HepG2 (cell line): ENCODE data around the gene ZBTB20. TPM values are rescaled to one million over a fixed set of nuclear protein-coding genes. Genes with fewer than 3 reads are reported as not detected.

ENCODE experiments used
- CEBPG ChIP-seq: IDR thresholded peaks from 2 replicates; pipeline ENCODE4 v1.6.1; 2016
- FOXJ3 ChIP-seq: sonication (generic); formaldehyde crosslinking; IDR thresholded peaks from 2 replicates; pipeline ENCODE4 v1.4.0; 2020; ENCODE audit warnings: missing genetic modification reagents, mild to moderate bottlenecking, borderline replicate concordance
- FOXP1 ChIP-seq, 2 experiments: fragments of 450-650 bp in 1 of 2; IDR thresholded peaks; 2 replicates each; pipeline ENCODE4 v1.6.1; 2017 to 2018; ENCODE audit warnings: antibody characterized with exemption in 1 of 2
- FOXP4 ChIP-seq: sonication (generic); formaldehyde crosslinking; IDR thresholded peaks from 2 replicates; pipeline ENCODE4 v1.4.0; 2020; ENCODE audit warnings: missing genetic modification reagents
- GLMP ChIP-seq: sonication (generic); formaldehyde crosslinking; IDR thresholded peaks from 2 replicates; pipeline ENCODE4 v1.9.0; 2021; ENCODE audit warnings: missing genetic modification reagents, mild to moderate bottlenecking, borderline replicate concordance
- HDAC1 ChIP-seq: sonication (generic); formaldehyde crosslinking; IDR thresholded peaks from 2 replicates; pipeline ENCODE4 v1.5.1; 2020; ENCODE audit warnings: mild to moderate bottlenecking, missing genetic modification reagents
- HMG20A ChIP-seq: IDR thresholded peaks from 2 replicates; pipeline ENCODE4 v1.6.1; 2016; ENCODE audit warnings: borderline replicate concordance
- HOXA3 ChIP-seq: sonication (generic); formaldehyde crosslinking; IDR thresholded peaks from 2 replicates; pipeline ENCODE4 v1.5.0; 2020; ENCODE audit warnings: missing genetic modification reagents
- KLF9 ChIP-seq: IDR thresholded peaks from 2 replicates; pipeline ENCODE4 v1.6.1; 2016; ENCODE audit warnings: low read depth
- MAFG ChIP-seq: sonication (generic); formaldehyde crosslinking; IDR thresholded peaks from 2 replicates; pipeline ENCODE4 v1.5.1; 2020; ENCODE audit warnings: mild to moderate bottlenecking, missing genetic modification reagents
- NFIB ChIP-seq: sonication (generic); formaldehyde crosslinking; IDR thresholded peaks from 2 replicates; pipeline ENCODE4 v1.9.0; 2021; ENCODE audit warnings: missing genetic modification reagents, mild to moderate bottlenecking, borderline replicate concordance
- PHF21A ChIP-seq: sonication (generic); formaldehyde crosslinking; IDR thresholded peaks from 2 replicates; pipeline ENCODE4 v1.5.0; 2020; ENCODE audit warnings: mild to moderate bottlenecking, missing genetic modification reagents
- POGZ ChIP-seq: sonication (generic); formaldehyde crosslinking; IDR thresholded peaks from 2 replicates; pipeline ENCODE4 v1.4.0; 2020; ENCODE audit warnings: mild to moderate bottlenecking, missing genetic modification reagents
- SALL1 ChIP-seq: sonication (generic); formaldehyde crosslinking; IDR thresholded peaks from 2 replicates; pipeline ENCODE4 v1.8.0; 2022; ENCODE audit warnings: mild to moderate bottlenecking, missing genetic modification reagents
- SATB2 ChIP-seq: sonication (generic); formaldehyde crosslinking; IDR thresholded peaks from 2 replicates; pipeline ENCODE4 v1.5.0; 2020; ENCODE audit warnings: missing genetic modification reagents
- SKI ChIP-seq: fragments of 450-650 bp; IDR thresholded peaks from one replicate; pipeline ENCODE4 v1.6.1; 2018; ENCODE audit warnings: mild to moderate bottlenecking; ENCODE audit not compliant: partially characterized antibody
- SMARCC2 ChIP-seq: fragments of 450-650 bp; IDR thresholded peaks from 2 replicates; pipeline ENCODE4 v1.6.1; 2017; ENCODE audit warnings: antibody characterized with exemption, mild to moderate bottlenecking
- SMYD3 ChIP-seq: sonication (generic); formaldehyde crosslinking; IDR thresholded peaks from 2 replicates; pipeline ENCODE4 v1.8.1; 2023; ENCODE audit warnings: mild to moderate bottlenecking, missing genetic modification reagents
- SOX5 ChIP-seq: IDR thresholded peaks from 2 replicates; pipeline ENCODE4 v1.6.1; 2016; ENCODE audit warnings: borderline replicate concordance
- THAP11 ChIP-seq: IDR thresholded peaks from 2 replicates; pipeline ENCODE4 v1.6.1; 2016; ENCODE audit warnings: missing biosample characterization, missing genetic modification reagents
- ZMYM4 ChIP-seq: sonication (generic); formaldehyde crosslinking; IDR thresholded peaks from 2 replicates; pipeline ENCODE4 v1.8.1; 2023; ENCODE audit warnings: mild to moderate bottlenecking, missing genetic modification reagents
- ZNF160 ChIP-seq: sonication (generic); formaldehyde crosslinking; IDR thresholded peaks from 2 replicates; pipeline ENCODE4 v1.8.0; 2022; ENCODE audit warnings: mild to moderate bottlenecking, inconsistent platforms, missing genetic modification reagents
- ZNF18 ChIP-seq: sonication (generic); formaldehyde crosslinking; IDR thresholded peaks from 2 replicates; pipeline ENCODE4 v1.8.0; 2022; ENCODE audit warnings: mild to moderate bottlenecking, missing genetic modification reagents; ENCODE audit not compliant: insufficient replicate concordance
- ZNF274 ChIP-seq: sonication (generic); formaldehyde crosslinking; IDR thresholded peaks from 2 replicates; pipeline ENCODE4 v1.5.1; 2020; ENCODE audit warnings: mild to moderate bottlenecking, missing genetic modification reagents
- ZNF296 ChIP-seq: sonication (generic); formaldehyde crosslinking; conservative IDR thresholded peaks from 2 replicates; pipeline ENCODE4 v1.5.0; 2020; ENCODE audit warnings: mild to moderate bottlenecking, missing genetic modification reagents
- ZNF660 ChIP-seq: sonication (generic); formaldehyde crosslinking; IDR thresholded peaks from 2 replicates; pipeline ENCODE4 v1.5.1; 2020; ENCODE audit warnings: mild to moderate bottlenecking, low read depth, missing genetic modification reagents, borderline replicate concordance
- ZNF724P ChIP-seq: sonication (generic); formaldehyde crosslinking; IDR thresholded peaks from 2 replicates; pipeline ENCODE4 v1.8.0; 2022; ENCODE audit warnings: missing genetic modification reagents, borderline replicate concordance
- ZNF747 ChIP-seq: sonication (generic); formaldehyde crosslinking; IDR thresholded peaks from 2 replicates; pipeline ENCODE4 v1.8.1; 2023; ENCODE audit warnings: missing genetic modification reagents, mild to moderate bottlenecking, borderline replicate concordance
- polyA plus RNA-seq, 8 experiments: library from polyadenylated mRNA; depleted of rRNA in 3 of 8; stranded (reverse) in 7 of 8; unstranded in 1 of 8; fragments of >200 nt; fragmentation: Illumina TruSeq in 4 of 8; extraction: Trizol in 4 of 8; gene quantifications; 2 replicates each; pipeline versions ENCODE4 v1.2.1 to v1.2.3, GENCODE V29; 2011 to 2016; ENCODE audit warnings: low read depth in 4 of 8, missing spikeins in 1 of 8, mixed read lengths in 1 of 8; ENCODE audit not compliant: insufficient read depth in 1 of 8
- total RNA-seq, 5 experiments: library from RNA; depleted of rRNA; stranded (reverse); fragments of >200 nt; fragmentation: Illumina TruSeq; extraction: Trizol; gene quantifications; 2 replicates each; pipeline ENCODE4 v1.2.3, GENCODE V29; 2016; ENCODE audit warnings: low read depth in 1 of 5

ZBTB20 gene
- total and polyA plus RNA-seq, 2 of the 13 experiments (the other 11 are each of a cell fraction or from before 2014, with no cell fraction given), result 1.9 to 8.8 TPM

GRCh38 chr3:114899186-114899931 is 247.7 kb downstream of the ZBTB20 start (continued):
- no peak for TF ChIP-seq ZNF296 (CRISPR knock-in tag)
- no peak for TF ChIP-seq SMYD3 (CRISPR knock-in tag)
- TF ChIP-seq ZNF18 (CRISPR knock-in tag), result no peak
- TF ChIP-seq KLF9 (CRISPR knock-in tag), result no peak
- TF ChIP-seq PHF21A (CRISPR knock-in tag), result peak; percentile 51; the same call in 1 of the 2 replicates
- no peak for TF ChIP-seq ZNF274
- peak; percentile 59; the same call in 1 of the 2 replicates for TF ChIP-seq HOXA3 (CRISPR knock-in tag)
- peak; percentile 41; the same call in 1 of the 2 replicates for TF ChIP-seq CEBPG (CRISPR knock-in tag)
- TF ChIP-seq MAFG (CRISPR knock-in tag), result no peak
- TF ChIP-seq FOXP4, result peak; percentile 46
- TF ChIP-seq ZMYM4 (CRISPR knock-in tag), result peak; percentile 82
- no peak for TF ChIP-seq FOXP1 (IDR thresholded peaks at IDR 0.05)
- TF ChIP-seq FOXP1 (CRISPR knock-in tag; IDR thresholded peaks at IDR 0.05), result peak; percentile 61; the same call in 1 of the 2 replicates
- TF ChIP-seq FOXJ3, result peak; percentile 60; the same call in 1 of the 2 replicates
- peak; percentile 51 for TF ChIP-seq THAP11
- TF ChIP-seq SKI, result peak; percentile 14
- TF ChIP-seq HDAC1 (CRISPR knock-in tag), result peak; percentile 54; the same call in 1 of the 2 replicates
- TF ChIP-seq SALL1 (CRISPR knock-in tag), result peak; percentile 57; the same call in 1 of the 2 replicates
- no peak for TF ChIP-seq ZNF160 (CRISPR knock-in tag)
- peak; percentile 85 for TF ChIP-seq POGZ (CRISPR knock-in tag)
- no peak for TF ChIP-seq ZNF660 (CRISPR knock-in tag)
- TF ChIP-seq NFIB (CRISPR knock-in tag), result no peak
- no peak for TF ChIP-seq SMARCC2
- TF ChIP-seq SATB2 (CRISPR knock-in tag), result no peak
- TF ChIP-seq GLMP, result no peak
- no peak for TF ChIP-seq ZNF747 (CRISPR knock-in tag)
- no peak for TF ChIP-seq ZNF724P (CRISPR knock-in tag)
- TF ChIP-seq SOX5 (CRISPR knock-in tag), result peak; percentile 78
- peak; percentile 40; the same call in 1 of the 2 replicates for TF ChIP-seq HMG20A (CRISPR knock-in tag)
